GM12878 (cell line): ENCODE results near the gene PPP1R13B. TPM values are rescaled to one million over a fixed set of nuclear protein-coding genes. Genes with fewer than 3 reads are reported as not detected.

Experiments
- ATAC-seq: fragments of 200-7000 bp; cut with Tn5 transposase; 3 replicates; pipeline ENCODE4 v1.9.1; 2020; ENCODE audit warnings: mild to moderate bottlenecking, moderate library complexity
- BruUV-seq: library from RNA; stranded (reverse); fragments of 400-500 nt; replicated peaks from 2 replicates; lab custom pipeline; 2021; lab: Mats Ljungman, UMichigan
- CTCF ChIA-PET: fragments of 300-600 bp; sonication (Branson Sonifier 250); formaldehyde crosslinking; extraction: SDS; loops from one replicate; lab custom pipeline; 2021; ENCODE audit warnings: inconsistent platforms; lab: Yijun Ruan, JAX
- POLR2A ChIA-PET: fragments of 350-600 bp; formaldehyde crosslinking; extraction: SDS; loops from one replicate; lab custom pipeline; 2021; ENCODE audit warnings: inconsistent platforms; lab: Charles Lee
- RAD21 ChIA-PET: fragments of 300-600 bp; sonication (Branson Sonifier 250); formaldehyde crosslinking; loops from one replicate; lab custom pipeline; 2023; ENCODE audit warnings: antibody characterized with exemption; ENCODE audit not compliant: unreplicated experiment; lab: Charles Lee
- SMC1A ChIA-PET: fragments of 300-600 bp; sonication (Branson Sonifier 250); formaldehyde crosslinking; loops from one replicate; lab custom pipeline; 2023; ENCODE audit not compliant: unreplicated experiment, uncharacterized antibody; lab: Charles Lee
- DNase-seq: peaks from one replicate; pipeline ENCODE4 v3.0.0-alpha.2; 2011; ENCODE audit warnings: low read depth, low spot score
- FAIRE-seq: peaks from 3 replicates; lab custom pipeline; 2011; peaks lifted over from hg19 to GRCh38; lab: Jason Lieb, UNC
- H2AFZ ChIP-seq: 2 replicates; pipeline ENCODE4 v1.6.0; 2011; ENCODE audit warnings: low read depth, low read length, control low read depth; ENCODE audit not compliant: control insufficient read depth
- H3K27ac ChIP-seq: 2 replicates; pipeline ENCODE4 v1.5.1; 2011; ENCODE audit warnings: control low read depth; ENCODE audit not compliant: control insufficient read depth, insufficient read depth
- H3K27me3 ChIP-seq, 2 experiments: replicated peaks in 1 of 2; 2 replicates each; pipeline versions ENCODE4 v1.6.0 to v1.6.1; 2011; ENCODE audit warnings: low read length in 1 of 2; ENCODE audit not compliant: control insufficient read depth in 2 of 2, insufficient read depth in 2 of 2
- H3K36me3 ChIP-seq, 2 experiments: 2 replicates each; pipeline ENCODE4 v1.5.1; 2011; ENCODE audit warnings: low read length in 1 of 2; ENCODE audit not compliant: control insufficient read depth in 2 of 2, insufficient read depth in 2 of 2
- H3K4me1 ChIP-seq: 2 replicates; pipeline ENCODE4 v1.6.1; 2011; ENCODE audit warnings: mild to moderate bottlenecking, low read length, moderate library complexity, mixed read lengths; ENCODE audit not compliant: control insufficient read depth, insufficient read depth
- H3K4me2 ChIP-seq: 2 replicates; pipeline ENCODE4 v1.6.0; 2011; ENCODE audit warnings: control low read depth; ENCODE audit not compliant: control insufficient read depth, insufficient read depth
- H3K4me3 ChIP-seq: fragments of 200-600 bp; sonication (generic); 2 replicates; pipeline ENCODE4 v1.5.1; 2016
- H3K79me2 ChIP-seq: 2 replicates; pipeline ENCODE4 v1.6.0; 2011; ENCODE audit warnings: low read length; ENCODE audit not compliant: control insufficient read depth, insufficient read depth
- H3K9ac ChIP-seq: 2 replicates; pipeline ENCODE4 v1.8.0; 2011; ENCODE audit warnings: low read length, control low read depth, mixed read lengths; ENCODE audit not compliant: control insufficient read depth, insufficient read depth
- H3K9me3 ChIP-seq: replicated peaks from 3 replicates; pipeline ENCODE4 v1.5.1; 2011; ENCODE audit warnings: mild to moderate bottlenecking, low read length; ENCODE audit not compliant: control insufficient read depth, insufficient read depth
- H4K20me1 ChIP-seq: 2 replicates; pipeline ENCODE4 v1.6.0; 2011; ENCODE audit not compliant: control insufficient read depth, insufficient read depth
- HDGF ChIP-seq: fragments of 450-650 bp; IDR thresholded peaks from 2 replicates; pipeline ENCODE4 v1.6.1; 2016; ENCODE audit warnings: antibody characterized with exemption
- KAT2A ChIP-seq: conservative IDR thresholded peaks from 2 replicates; pipeline ENCODE4 v1.6.1; 2011; ENCODE audit warnings: low read depth, low read length; ENCODE audit not compliant: control insufficient read depth
- NR2C1 ChIP-seq: fragments of 450-650 bp; IDR thresholded peaks from 2 replicates; pipeline ENCODE4 v1.6.1; 2017; ENCODE audit warnings: antibody characterized with exemption, mild to moderate bottlenecking, moderate library complexity
- RBBP5 ChIP-seq: fragments of 200-600 bp; sonication (generic); conservative IDR thresholded peaks from 2 replicates; pipeline ENCODE4 v1.6.1; 2016
- SIN3A ChIP-seq: IDR thresholded peaks from 2 replicates; pipeline ENCODE4 v1.6.1; 2012; ENCODE audit warnings: low read depth, low read length, improper control_type of control experiment
- SMC3 ChIP-seq: IDR thresholded peaks from 2 replicates; pipeline ENCODE4 v1.6.1; 2011; ENCODE audit warnings: low read length, improper control_type of control experiment, borderline replicate concordance
- STAT1 ChIP-seq: fragments of 450-650 bp; conservative IDR thresholded peaks from 2 replicates; pipeline ENCODE4 v1.6.1; 2014; ENCODE audit warnings: antibody characterized with exemption, mild to moderate bottlenecking
- ZBED1 ChIP-seq: IDR thresholded peaks from 2 replicates; pipeline ENCODE4 v1.6.1; 2016; ENCODE audit warnings: borderline replicate concordance
- WGBS: methylation state at CpG from one replicate; pipeline ENCODE4 v1.1.6; 2016; ENCODE audit warnings: low lambda C conversion rate; ENCODE audit not compliant: insufficient replicate concordance, insufficient coverage; ENCODE audit errors: missing lambda C conversion rate; 5-methylcytosine and 5-hydroxymethylcytosine counted together
- in situ Hi-C: fragments of 300-500 bp; cut with MboI; formaldehyde crosslinking; loops from 9 replicates; pipeline ENCODE4 v1.14.3; 2018; ENCODE audit warnings: mixed read lengths
- intact Hi-C: fragments of 100-400 bp; cut with micrococcal nuclease; formaldehyde crosslinking; loops from one replicate; pipeline ENCODE4 v1.14.2; 2022; ENCODE audit not compliant: unreplicated experiment
- polyA plus RNA-seq, 11 experiments: library from polyadenylated mRNA; depleted of rRNA in 4 of 11; unstranded in 6 of 11; stranded (reverse) in 5 of 11; fragments of >200 nt; fragmentation: Nextera tagmentation in 4 of 11; fragmentation: Illumina TruSeq in 1 of 11; extraction: Ambion mirVana in 4 of 11; extraction: Trizol in 1 of 11; gene quantifications; 1 replicate in 1 of 11; 2 replicates in 10 of 11; pipeline versions ENCODE4 v1.2.1 to v1.2.3, GENCODE V29; 2011 to 2016; ENCODE audit warnings: inconsistent platforms in 2 of 11, missing spikeins in 2 of 11, low read depth in 1 of 11
- total RNA-seq, 4 experiments: library from RNA; depleted of rRNA in 3 of 4; stranded (reverse); fragments of >200 nt in 3 of 4; fragmentation: Illumina TruSeq in 1 of 4; extraction: Trizol in 1 of 4; gene quantifications; 2 replicates each; pipeline versions ENCODE4 v1.2.1 to v1.2.3, GENCODE V29; 2013 to 2021
- TF ChIP-seq, protein P1 (sequence below), 3 experiments: IDR thresholded peaks in 2 of 3; conservative IDR thresholded peaks in 1 of 3; 2 replicates each; pipeline ENCODE4 v1.5.1; 2011; ENCODE audit warnings: low read depth in 3 of 3, low read length in 3 of 3, mild to moderate bottlenecking in 3 of 3, control low read depth in 2 of 3, moderate library complexity in 2 of 3, inconsistent platforms in 1 of 3, mixed read lengths in 1 of 3; ENCODE audit not compliant: control insufficient read depth in 2 of 3, insufficient read depth in 1 of 3; ENCODE audit errors: extremely low read depth in 1 of 3
- TF ChIP-seq, protein P2 (sequence below): IDR thresholded peaks from 2 replicates; pipeline ENCODE4 v1.6.1; 2012; ENCODE audit warnings: low read length, inconsistent platforms
- TF ChIP-seq, protein P3 (sequence below): IDR thresholded peaks from 2 replicates; pipeline ENCODE4 v1.6.1; 2012; ENCODE audit warnings: low read depth, low read length, improper control_type of control experiment
- TF ChIP-seq, protein P4 (sequence below): fragments of 450-650 bp; IDR thresholded peaks from 2 replicates; pipeline ENCODE4 v1.6.1; 2017; ENCODE audit warnings: antibody characterized with exemption, mild to moderate bottlenecking, moderate library complexity

The PPP1R13B gene
- total and polyA plus RNA-seq, 10 of the 15 experiments (the other 5 are each of a cell fraction or from before 2014, with no cell fraction given) = 0.16 to 8.1 (median 3.2) TPM

- no peak for TF ChIP-seq RBBP5
- no peak for TF ChIP-seq ZBED1
- TF ChIP-seq, protein P1, sequence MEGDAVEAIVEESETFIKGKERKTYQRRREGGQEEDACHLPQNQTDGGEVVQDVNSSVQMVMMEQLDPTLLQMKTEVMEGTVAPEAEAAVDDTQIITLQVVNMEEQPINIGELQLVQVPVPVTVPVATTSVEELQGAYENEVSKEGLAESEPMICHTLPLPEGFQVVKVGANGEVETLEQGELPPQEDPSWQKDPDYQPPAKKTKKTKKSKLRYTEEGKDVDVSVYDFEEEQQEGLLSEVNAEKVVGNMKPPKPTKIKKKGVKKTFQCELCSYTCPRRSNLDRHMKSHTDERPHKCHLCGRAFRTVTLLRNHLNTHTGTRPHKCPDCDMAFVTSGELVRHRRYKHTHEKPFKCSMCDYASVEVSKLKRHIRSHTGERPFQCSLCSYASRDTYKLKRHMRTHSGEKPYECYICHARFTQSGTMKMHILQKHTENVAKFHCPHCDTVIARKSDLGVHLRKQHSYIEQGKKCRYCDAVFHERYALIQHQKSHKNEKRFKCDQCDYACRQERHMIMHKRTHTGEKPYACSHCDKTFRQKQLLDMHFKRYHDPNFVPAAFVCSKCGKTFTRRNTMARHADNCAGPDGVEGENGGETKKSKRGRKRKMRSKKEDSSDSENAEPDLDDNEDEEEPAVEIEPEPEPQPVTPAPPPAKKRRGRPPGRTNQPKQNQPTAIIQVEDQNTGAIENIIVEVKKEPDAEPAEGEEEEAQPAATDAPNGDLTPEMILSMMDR (IDR thresholded peaks at IDR 0.05 in 2 of 3, conservative IDR thresholded peaks at IDR 0.05 in 1 of 3; ENCODE audit: control insufficient read depth in 2 of 3, extremely low read depth in 1 of 3, insufficient read depth in 1 of 3, low read depth in 3 of 3, low read length in 3 of 3) = no peak
- TF ChIP-seq STAT1 = no peak
- no peak for TF ChIP-seq NR2C1
These were observed 12.2 kb upstream of the PPP1R13B start (continued) for GRCh38 chr14:103859416-103860202.

- SMC1A ChIA-PET = no interaction called here
- Histone ChIP-seq H3K36me3 (no peaks in the 10 kb centered on the region), H3K4me1 (no peaks in the 10 kb centered on the region), H3K4me2 (no peak overlapping the region), H3K9ac (no peak overlapping the region), H3K27me3 (peaks cover 0 to 1% of the 10 kb centered on the region in 2 experiments; a peak in 1 of 4 replicates), H4K20me1 (no peaks in the 10 kb centered on the region), H3K4me3 (no peak overlapping the region), H3K27ac (no peak overlapping the region), H2AFZ (no peak overlapping the region), H3K79me2 (no peaks in the 10 kb centered on the region), H3K9me3 (no peaks in the 10 kb centered on the region; the same call in 2 of the 3 replicates)
- intact Hi-C loops = no loop called here
- BruUV-seq = no TSS peak
- ATAC-seq (no peak; the same call in 2 of the 3 replicates), FAIRE-seq (no peak), DNase-seq (no peak)
- in situ Hi-C loops = no loop called here
- RAD21 ChIA-PET = no interaction called here
- POLR2A ChIA-PET = no interaction called here
- WGBS = 32% methylated on average over 12 of the region's 13 CpGs
- CTCF ChIA-PET = no interaction called here
- TF ChIP-seq, protein P2, sequence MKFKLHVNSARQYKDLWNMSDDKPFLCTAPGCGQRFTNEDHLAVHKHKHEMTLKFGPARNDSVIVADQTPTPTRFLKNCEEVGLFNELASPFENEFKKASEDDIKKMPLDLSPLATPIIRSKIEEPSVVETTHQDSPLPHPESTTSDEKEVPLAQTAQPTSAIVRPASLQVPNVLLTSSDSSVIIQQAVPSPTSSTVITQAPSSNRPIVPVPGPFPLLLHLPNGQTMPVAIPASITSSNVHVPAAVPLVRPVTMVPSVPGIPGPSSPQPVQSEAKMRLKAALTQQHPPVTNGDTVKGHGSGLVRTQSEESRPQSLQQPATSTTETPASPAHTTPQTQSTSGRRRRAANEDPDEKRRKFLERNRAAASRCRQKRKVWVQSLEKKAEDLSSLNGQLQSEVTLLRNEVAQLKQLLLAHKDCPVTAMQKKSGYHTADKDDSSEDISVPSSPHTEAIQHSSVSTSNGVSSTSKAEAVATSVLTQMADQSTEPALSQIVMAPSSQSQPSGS = no peak
- TF ChIP-seq, protein P3, sequence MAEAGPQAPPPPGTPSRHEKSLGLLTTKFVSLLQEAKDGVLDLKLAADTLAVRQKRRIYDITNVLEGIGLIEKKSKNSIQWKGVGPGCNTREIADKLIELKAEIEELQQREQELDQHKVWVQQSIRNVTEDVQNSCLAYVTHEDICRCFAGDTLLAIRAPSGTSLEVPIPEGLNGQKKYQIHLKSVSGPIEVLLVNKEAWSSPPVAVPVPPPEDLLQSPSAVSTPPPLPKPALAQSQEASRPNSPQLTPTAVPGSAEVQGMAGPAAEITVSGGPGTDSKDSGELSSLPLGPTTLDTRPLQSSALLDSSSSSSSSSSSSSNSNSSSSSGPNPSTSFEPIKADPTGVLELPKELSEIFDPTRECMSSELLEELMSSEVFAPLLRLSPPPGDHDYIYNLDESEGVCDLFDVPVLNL = no peak
- TF ChIP-seq SIN3A (no peak), KAT2A (no peak), SMC3 (no peak), HDGF (no peak)
- TF ChIP-seq, protein P4, sequence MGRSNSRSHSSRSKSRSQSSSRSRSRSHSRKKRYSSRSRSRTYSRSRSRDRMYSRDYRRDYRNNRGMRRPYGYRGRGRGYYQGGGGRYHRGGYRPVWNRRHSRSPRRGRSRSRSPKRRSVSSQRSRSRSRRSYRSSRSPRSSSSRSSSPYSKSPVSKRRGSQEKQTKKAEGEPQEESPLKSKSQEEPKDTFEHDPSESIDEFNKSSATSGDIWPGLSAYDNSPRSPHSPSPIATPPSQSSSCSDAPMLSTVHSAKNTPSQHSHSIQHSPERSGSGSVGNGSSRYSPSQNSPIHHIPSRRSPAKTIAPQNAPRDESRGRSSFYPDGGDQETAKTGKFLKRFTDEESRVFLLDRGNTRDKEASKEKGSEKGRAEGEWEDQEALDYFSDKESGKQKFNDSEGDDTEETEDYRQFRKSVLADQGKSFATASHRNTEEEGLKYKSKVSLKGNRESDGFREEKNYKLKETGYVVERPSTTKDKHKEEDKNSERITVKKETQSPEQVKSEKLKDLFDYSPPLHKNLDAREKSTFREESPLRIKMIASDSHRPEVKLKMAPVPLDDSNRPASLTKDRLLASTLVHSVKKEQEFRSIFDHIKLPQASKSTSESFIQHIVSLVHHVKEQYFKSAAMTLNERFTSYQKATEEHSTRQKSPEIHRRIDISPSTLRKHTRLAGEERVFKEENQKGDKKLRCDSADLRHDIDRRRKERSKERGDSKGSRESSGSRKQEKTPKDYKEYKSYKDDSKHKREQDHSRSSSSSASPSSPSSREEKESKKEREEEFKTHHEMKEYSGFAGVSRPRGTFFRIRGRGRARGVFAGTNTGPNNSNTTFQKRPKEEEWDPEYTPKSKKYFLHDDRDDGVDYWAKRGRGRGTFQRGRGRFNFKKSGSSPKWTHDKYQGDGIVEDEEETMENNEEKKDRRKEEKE = no peak
These were observed 10.8 kb upstream of the PPP1R13B start for GRCh38 chr14:103858063-103858781.
